ENCODE measurements around the gene DNAJC8. TPM values are rescaled to one million over a fixed set of nuclear protein-coding genes. Genes with fewer than 3 reads are reported as not detected.

The DNAJC8 gene
- total and polyA plus RNA-seq, 7 experiments from 2014 or later: 54.2 to 174 (median 74.9) TPM

DNA sequence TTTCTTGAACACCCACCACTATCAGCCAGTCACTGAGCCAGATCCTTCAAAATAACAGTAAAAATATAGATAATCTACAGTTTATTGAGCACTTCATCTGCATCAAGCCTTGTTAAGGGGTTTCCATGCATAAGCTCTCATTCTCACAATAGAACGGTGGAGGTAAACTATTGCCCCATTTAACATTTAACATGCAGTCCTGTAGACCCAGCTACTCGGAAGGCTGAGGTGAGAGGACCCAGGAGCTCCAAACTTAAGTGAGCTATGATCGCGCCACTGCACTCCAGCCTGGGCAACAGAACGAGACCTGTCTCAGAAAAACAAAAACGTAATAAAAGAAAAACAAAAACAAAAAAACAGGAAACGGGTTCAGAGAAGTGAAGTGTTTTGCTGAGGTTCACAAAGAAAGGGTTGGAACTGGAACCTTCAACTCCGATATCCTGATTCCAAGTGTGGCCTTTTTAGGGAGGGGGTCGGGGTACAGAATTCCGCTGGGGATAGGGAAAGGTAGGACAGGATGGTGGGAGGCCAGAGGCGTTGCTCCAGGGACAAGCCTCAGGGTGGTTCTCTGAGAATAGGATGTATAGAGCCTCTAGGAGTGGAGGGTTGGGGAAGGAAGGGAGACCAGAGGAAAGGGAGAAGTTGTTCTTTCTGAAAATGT lies 14.9 kb upstream of the DNAJC8 start:
- H3K27me3 Mint-ChIP-seq: no peaks in the 10 kb centered on the region
- peak overlapping the region; percentile 90 to 100 (median 94) for H3K27ac Mint-ChIP-seq
- peak overlapping the region; percentile 95 for H3K27ac ChIP-seq (ENCODE audit: low read depth, low read length)
- no peaks in the 10 kb centered on the region for H3K9me3 Mint-ChIP-seq
- intact Hi-C loops (cut with micrococcal nuclease): loop anchor here (1.0 to 10.0 kb wide), 24 partner anchors 12 to 935 kb away; partner anchors contain the start of genes PHACTR4 (in 2 of the 2), SESN2 (in 2 of the 2), SRSF4 (in 2 of the 2) and TRNAU1AP (in 2 of the 2)
- H3K27me3 ChIP-seq (ENCODE audit: control insufficient read depth in 2 of 2, insufficient read depth in 2 of 2, low read length in 2 of 2): no peaks in the 10 kb centered on the region
- ChIA-PET CTCF (interaction anchor here (0.5 to 3.1 kb wide), 18 partner anchors 10 to 794 kb away, joined by 3 to 18 read pairs (median 4); partner anchors contain the start of genes ATP5IF1, MED18, RCC1 and SESN2), POLR2A (interaction anchor here (0.5 to 8.4 kb wide), 13 partner anchors 9 to 489 kb away, joined by 3 to 184 read pairs (median 7); partner anchors contain the start of genes ATP5IF1, DNAJC8, GMEB1 and MED18)
- peaks cover 42 to 59% (median 55%) of the 10 kb centered on the region in 7 donors for H3K4me1 Mint-ChIP-seq
- H3K36me3 ChIP-seq (ENCODE audit: control insufficient read depth in 2 of 3, insufficient read depth in 3 of 3, low read length in 3 of 3): no peaks in the 10 kb centered on the region
- peak in 2 of 9 donors; percentile 19 to 36 for DNase-seq
- no peak for ATAC-seq
- H3K36me3 Mint-ChIP-seq: peaks cover 0 to 4% (median 0%) of the 10 kb centered on the region in 5 donors
- no peaks in the 10 kb centered on the region for H3K9me3 ChIP-seq (ENCODE audit: control insufficient read depth in 2 of 3, low read length in 3 of 3)
- H3K4me3 Mint-ChIP-seq: peak overlapping the region; percentile 80 to 99 (median 90)
- peak overlapping the region; percentile 75 for H3K4me3 ChIP-seq (ENCODE audit: low read length)
- peaks cover 53 to 59% of the 10 kb centered on the region in 2 donors for H3K4me1 ChIP-seq (ENCODE audit: control insufficient read depth in 2 of 2, insufficient read depth in 2 of 2, low read length in 2 of 2)

DNA sequence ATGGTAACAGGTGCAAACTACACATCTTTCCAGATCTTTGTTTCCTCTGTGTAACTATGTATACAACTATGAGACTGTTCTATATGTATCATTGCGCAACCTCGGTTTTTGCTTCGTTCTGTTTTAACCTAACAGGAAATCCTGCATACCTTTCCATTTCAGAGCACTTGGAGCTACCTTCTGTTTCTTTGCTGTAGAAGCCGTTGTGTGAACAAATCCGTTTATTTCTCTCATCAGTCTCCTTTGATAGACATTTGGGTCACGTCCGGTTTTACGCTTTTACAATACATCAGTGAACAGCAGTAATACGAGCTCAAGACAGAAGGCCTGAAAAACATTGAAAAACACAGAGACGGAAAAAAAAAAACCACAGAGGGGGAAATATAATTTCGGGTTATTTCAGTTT lies 13.6 kb upstream of the DNAJC8 start:
- Histone ChIP-seq H3K27me3 (ENCODE audit: control insufficient read depth in 2 of 2, insufficient read depth in 2 of 2, low read length in 2 of 2) (no peaks in the 10 kb centered on the region), H3K4me3 (ENCODE audit: low read length) (peak overlapping the region; percentile 75), H3K27ac (ENCODE audit: low read depth, low read length) (peak overlapping the region; percentile 95), H3K4me1 (ENCODE audit: control insufficient read depth in 2 of 2, insufficient read depth in 2 of 2, low read length in 2 of 2) (peaks cover 59% of the 10 kb centered on the region in 2 donors), H3K9me3 (ENCODE audit: control insufficient read depth in 2 of 3, low read length in 3 of 3) (no peaks in the 10 kb centered on the region), H3K36me3 (ENCODE audit: control insufficient read depth in 2 of 3, insufficient read depth in 3 of 3, low read length in 3 of 3) (no peaks in the 10 kb centered on the region)
- Mint-ChIP-seq H3K9me3 (no peaks in the 10 kb centered on the region), H3K36me3 (peaks cover 0 to 4% (median 0%) of the 10 kb centered on the region in 5 donors), H3K27ac (peak overlapping the region; percentile 90 to 100 (median 94)), H3K4me1 (peaks cover 43 to 65% (median 56%) of the 10 kb centered on the region in 7 donors), H3K4me3 (peak overlapping the region; percentile 80 to 99 (median 90)), H3K27me3 (no peaks in the 10 kb centered on the region)
- DNase-seq (peak in 7 of 9 donors; percentile 75 to 92 (median 88)), ATAC-seq (peak; percentile 61)
- CTCF ChIA-PET: interaction anchor here (0.6 to 1.8 kb wide), 6 partner anchors 9 to 90 kb away, joined by 3 to 6 read pairs (median 4); partner anchors contain the start of genes MED18 and SESN2
- POLR2A ChIA-PET: interaction anchor here (0.6 to 8.4 kb wide), 12 partner anchors 10 to 490 kb away, joined by 3 to 184 read pairs (median 4); partner anchors contain the start of genes ATP5IF1, DNAJC8, MED18 and SESN2
- intact Hi-C loops (cut with micrococcal nuclease): loop anchor here (1.0 to 10.0 kb wide), 14 partner anchors 10 to 936 kb away; partner anchors contain the start of genes SRSF4 (in 2 of the 2), YTHDF2 (in 2 of the 2), ATP5IF1 (in 1 of the 2) and DNAJC8 (in 1 of the 2)

DNA sequence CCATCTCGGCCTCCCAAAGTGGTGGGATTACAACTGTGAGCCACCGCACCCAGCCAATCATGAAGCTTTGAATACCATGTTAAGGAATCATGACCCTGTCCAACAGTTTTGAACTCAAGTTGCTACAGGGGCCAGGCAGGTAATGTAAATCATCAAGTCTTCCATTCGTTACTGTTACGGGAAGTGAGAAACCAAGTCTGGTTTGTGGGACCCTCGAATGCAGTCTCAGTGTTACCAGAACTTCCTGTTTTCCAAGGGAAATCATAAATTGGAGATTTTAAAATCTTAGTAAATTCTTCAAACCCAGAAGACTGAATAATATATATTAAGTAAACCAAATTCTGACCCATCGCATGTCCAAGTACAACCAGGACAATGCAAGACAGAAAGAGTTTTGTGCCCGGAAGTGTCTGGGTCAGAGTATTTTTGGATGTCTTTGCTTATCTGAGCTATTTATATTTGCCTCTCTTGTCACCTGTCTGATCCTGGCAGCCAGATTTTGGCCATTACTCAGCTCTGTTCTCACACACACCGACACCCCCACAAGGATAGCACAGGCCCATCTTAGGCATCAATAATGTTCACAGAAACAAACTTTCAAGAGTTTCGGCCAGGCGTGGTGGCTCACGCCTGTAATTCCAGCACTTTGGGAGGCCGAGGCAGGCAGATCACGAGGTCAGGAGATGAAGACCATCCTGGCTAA lies 11.9 kb upstream of the DNAJC8 start:
- ATAC-seq (no peak), DNase-seq (no peak)
- Histone ChIP-seq H3K9me3 (ENCODE audit: control insufficient read depth in 2 of 3, low read length in 3 of 3) (no peaks in the 10 kb centered on the region), H3K4me1 (ENCODE audit: control insufficient read depth in 2 of 2, insufficient read depth in 2 of 2, low read length in 2 of 2) (peaks cover 55 to 59% of the 10 kb centered on the region in 2 donors), H3K27ac (ENCODE audit: low read depth, low read length) (peak overlapping the region; percentile 95), H3K4me3 (ENCODE audit: low read length) (peak overlapping the region; percentile 31), H3K36me3 (ENCODE audit: control insufficient read depth in 2 of 3, insufficient read depth in 3 of 3, low read length in 3 of 3) (no peaks in the 10 kb centered on the region), H3K27me3 (ENCODE audit: control insufficient read depth in 2 of 2, insufficient read depth in 2 of 2, low read length in 2 of 2) (no peaks in the 10 kb centered on the region)
- POLR2A ChIA-PET: interaction anchor here (0.7 to 8.4 kb wide), 7 partner anchors 11 to 1812 kb away, joined by 3 to 184 read pairs (median 5); partner anchors contain the start of genes ATP5IF1, DHDDS, DNAJC8 and MED18
- no peaks in the 10 kb centered on the region for H3K9me3 Mint-ChIP-seq
- H3K27me3 Mint-ChIP-seq: no peaks in the 10 kb centered on the region
- peaks cover 0 to 4% (median 0%) of the 10 kb centered on the region in 5 donors for H3K36me3 Mint-ChIP-seq
- H3K27ac Mint-ChIP-seq: peak overlapping the region; percentile 86 to 99 (median 95)
- peak overlapping the region; percentile 40 to 86 (median 80) for H3K4me3 Mint-ChIP-seq
- CTCF ChIA-PET: interaction anchor here (0.9 kb wide), 1 partner anchor 9 kb away, joined by 3 read pairs; no protein-coding TSS in a partner anchor
- H3K4me1 Mint-ChIP-seq: peaks cover 39 to 65% (median 55%) of the 10 kb centered on the region in 7 donors
- intact Hi-C loops (cut with micrococcal nuclease): loop anchor here (1.0 to 10.0 kb wide), 9 partner anchors 8 to 938 kb away; partner anchors contain the start of genes SRSF4 (in 2 of the 2), YTHDF2 (in 2 of the 2), ATP5IF1 (in 1 of the 2) and FAM76A (in 1 of the 2)

DNA sequence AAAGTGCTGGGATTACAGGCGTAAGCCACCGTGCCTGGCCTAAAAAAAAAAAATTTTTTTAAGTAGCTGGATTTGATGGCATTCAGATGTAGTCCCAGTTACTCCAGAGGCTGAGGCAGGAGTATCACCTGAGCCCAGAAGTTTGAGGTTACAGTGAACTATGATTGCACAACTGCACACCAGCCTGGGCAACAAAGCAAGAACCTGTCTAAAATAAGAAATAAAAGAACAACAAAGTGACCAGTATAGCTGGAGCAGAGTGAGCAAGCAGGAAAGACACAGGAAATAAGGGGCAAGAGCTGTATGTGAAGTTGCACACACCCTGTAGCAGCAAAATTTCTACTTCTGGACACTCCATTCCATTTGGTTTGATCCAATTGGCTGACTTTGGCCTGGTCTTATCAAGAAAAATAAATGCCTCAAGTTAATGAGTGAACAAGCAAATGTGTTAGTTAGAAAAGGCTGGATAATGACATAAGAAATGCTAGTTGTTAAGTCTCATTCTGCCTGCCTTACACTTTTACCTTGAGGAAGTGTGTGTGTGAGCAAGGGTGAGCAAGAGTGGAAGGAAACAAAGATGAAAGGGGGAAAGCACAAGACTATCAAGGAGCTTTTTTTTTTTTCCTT lies 11.0 kb upstream of the DNAJC8 start:
- H3K36me3 Mint-ChIP-seq: peaks cover 0 to 4% (median 0%) of the 10 kb centered on the region in 5 donors
- H3K4me3 ChIP-seq (ENCODE audit: low read length): peak overlapping the region; percentile 34
- peaks cover 50 to 52% of the 10 kb centered on the region in 2 donors for H3K4me1 ChIP-seq (ENCODE audit: control insufficient read depth in 2 of 2, insufficient read depth in 2 of 2, low read length in 2 of 2)
- no peaks in the 10 kb centered on the region for H3K27me3 ChIP-seq (ENCODE audit: control insufficient read depth in 2 of 2, insufficient read depth in 2 of 2, low read length in 2 of 2)
- ChIA-PET POLR2A (interaction anchor here (0.7 to 8.4 kb wide), 8 partner anchors 12 to 1812 kb away, joined by 3 to 184 read pairs (median 6); partner anchors contain the start of genes ATP5IF1, DHDDS, DNAJC8 and MED18), CTCF (interaction anchor here (0.7 to 0.9 kb wide), 3 partner anchors 10 to 648 kb away, joined by 3 to 4 read pairs (median 3); no protein-coding TSS in a partner anchor)
- H3K9me3 Mint-ChIP-seq: no peaks in the 10 kb centered on the region
- no peaks in the 10 kb centered on the region for H3K9me3 ChIP-seq (ENCODE audit: control insufficient read depth in 2 of 3, low read length in 3 of 3)
- H3K27me3 Mint-ChIP-seq: no peaks in the 10 kb centered on the region
- intact Hi-C loops (cut with micrococcal nuclease): loop anchor here (1.0 to 10.0 kb wide), 3 partner anchors 7 to 641 kb away; partner anchors contain the start of genes ATP5IF1 (in 1 of the 2) and SESN2 (in 1 of the 2)
- no peaks in the 10 kb centered on the region for H3K36me3 ChIP-seq (ENCODE audit: control insufficient read depth in 2 of 3, insufficient read depth in 3 of 3, low read length in 3 of 3)
- peak overlapping the region; percentile 86 to 99 (median 95) for H3K27ac Mint-ChIP-seq
- peak overlapping the region; percentile 95 for H3K27ac ChIP-seq (ENCODE audit: low read depth, low read length)
- peaks cover 32 to 57% (median 47%) of the 10 kb centered on the region in 7 donors for H3K4me1 Mint-ChIP-seq
- ATAC-seq: no peak
- peak overlapping the region; percentile 43 to 86 (median 80) for H3K4me3 Mint-ChIP-seq
- peak in 6 of 9 donors; percentile 34 to 55 (median 46) for DNase-seq

DNA sequence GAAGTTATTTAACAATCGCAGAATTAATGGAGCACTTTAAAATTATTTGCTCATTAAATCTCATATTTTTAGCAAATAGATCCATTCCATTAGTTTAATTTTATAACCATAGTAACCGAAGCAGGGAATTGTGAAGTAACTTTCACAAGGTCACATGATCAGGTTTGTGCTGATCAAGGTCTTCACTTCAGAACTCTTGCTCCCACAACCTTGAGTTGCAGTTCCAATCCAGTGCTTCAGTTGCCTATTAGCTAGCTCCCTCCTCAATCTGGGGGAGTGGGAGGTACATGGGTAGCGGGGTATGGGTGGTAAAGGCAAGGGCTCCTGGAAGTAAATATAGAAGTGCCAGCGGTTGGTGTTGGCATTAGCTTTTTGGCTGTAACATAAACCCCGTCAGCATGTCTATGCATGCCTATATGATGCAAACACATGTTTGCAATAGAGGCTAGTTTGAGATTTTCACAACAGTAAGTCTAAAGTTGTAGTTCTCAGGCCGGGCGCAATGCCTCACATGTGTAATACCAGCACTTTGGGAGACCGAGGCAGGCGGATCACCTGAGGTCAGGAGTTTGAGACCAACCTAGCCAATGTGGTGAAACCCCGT lies 8.9 kb upstream of the DNAJC8 start:
- Mint-ChIP-seq H3K4me3 (no peak overlapping the region), H3K4me1 (peaks cover 17 to 41% (median 29%) of the 10 kb centered on the region in 7 donors), H3K27ac (peak overlapping the region in 3 of 9 donors; percentile 17 to 86 (median 21)), H3K9me3 (no peaks in the 10 kb centered on the region), H3K27me3 (no peaks in the 10 kb centered on the region), H3K36me3 (peaks cover 0 to 4% (median 0%) of the 10 kb centered on the region in 5 donors)
- H3K4me3 ChIP-seq (ENCODE audit: low read length): no peak overlapping the region
- ChIA-PET POLR2A (interaction anchor here (0.7 to 8.4 kb wide), 2 partner anchors 10 to 516 kb away, joined by 3 to 184 read pairs; partner anchors contain the start of genes ATP5IF1 and DNAJC8), CTCF (no interaction called here)
- H3K36me3 ChIP-seq (ENCODE audit: control insufficient read depth in 2 of 3, insufficient read depth in 3 of 3, low read length in 3 of 3): peaks cover 0 to 5% (median 0%) of the 10 kb centered on the region in 3 experiments
- intact Hi-C loops (cut with micrococcal nuclease): loop anchor here in 1 of 2 donors (10.0 kb wide), 1 partner anchor 643 kb away; no protein-coding TSS in a partner anchor
- H3K9me3 ChIP-seq (ENCODE audit: control insufficient read depth in 2 of 3, low read length in 3 of 3): no peaks in the 10 kb centered on the region
- no peak for ATAC-seq
- no peak for DNase-seq
- H3K27me3 ChIP-seq (ENCODE audit: control insufficient read depth in 2 of 2, insufficient read depth in 2 of 2, low read length in 2 of 2): no peaks in the 10 kb centered on the region
- peaks cover 48 to 49% of the 10 kb centered on the region in 2 donors for H3K4me1 ChIP-seq (ENCODE audit: control insufficient read depth in 2 of 2, insufficient read depth in 2 of 2, low read length in 2 of 2)
- H3K27ac ChIP-seq (ENCODE audit: low read depth, low read length): no peak overlapping the region

Data from naive thymus-derived CD4-positive, alpha-beta T cell (primary cell).